Neural cell (in vitro differentiated cells): ENCODE data around the gene SERGEF.

ENCODE experiments used
- CTCF ChIP-seq: fragments of 450-650 bp; IDR thresholded peaks from 2 replicates; pipeline ENCODE4 v1.5.1; 2014; ENCODE audit warnings: antibody characterized with exemption, mild to moderate bottlenecking, moderate library complexity; ENCODE audit not compliant: poor library complexity, severe bottlenecking
- RAD21 ChIP-seq: fragments of 450-650 bp; conservative IDR thresholded peaks from 2 replicates; pipeline ENCODE4 v1.6.1; 2014; ENCODE audit warnings: antibody characterized with exemption, mild to moderate bottlenecking, moderate library complexity
- REST ChIP-seq: IDR thresholded peaks from 2 replicates; pipeline ENCODE4 v1.6.1; 2012; ENCODE audit warnings: borderline replicate concordance
- TAF1 ChIP-seq: IDR thresholded peaks from 2 replicates; pipeline ENCODE4 v1.6.1; 2012; ENCODE audit warnings: low read depth

GRCh38 chr11:17765356-17766072 is 247.3 kb downstream of the SERGEF start:
- TF ChIP-seq RAD21, result no peak
- TF ChIP-seq TAF1, result no peak
- TF ChIP-seq CTCF, result no peak
- no peak for TF ChIP-seq REST
